NT2/D1 (cell line): ENCODE data around the gene CFAP157.

Source experiments
- YY1 ChIP-seq: IDR thresholded peaks from 2 replicates; pipeline ENCODE4 v1.6.1; 2011; ENCODE audit not compliant: insufficient read length, insufficient read depth
- ZNF274 ChIP-seq: IDR thresholded peaks from 2 replicates; pipeline ENCODE4 v1.6.1; 2011; ENCODE audit warnings: mild to moderate bottlenecking, low read depth, low read length

DNA sequence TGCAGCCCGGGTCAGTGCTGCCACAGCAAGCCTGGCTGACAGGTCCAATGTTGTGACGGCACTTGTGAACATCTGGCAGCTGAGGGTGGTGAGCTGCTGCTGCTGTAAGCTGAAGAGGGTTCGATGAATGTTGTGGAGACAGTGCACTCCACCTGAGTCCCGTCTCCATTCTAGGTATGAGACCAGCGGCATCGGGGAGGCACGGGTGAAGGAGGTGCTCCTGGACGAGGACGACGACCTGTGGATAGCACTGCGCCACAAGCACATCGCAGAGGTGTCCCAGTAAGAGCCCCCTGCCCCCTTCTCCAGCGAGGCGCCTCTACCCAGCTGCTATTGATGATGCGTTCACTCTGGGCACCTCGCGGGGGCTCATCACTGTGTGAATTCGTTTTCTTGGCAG lies 38.9 kb upstream of the CFAP157 start:
- TF ChIP-seq YY1 (no peak), ZNF274 (no peak)
